ENCODE data around the gene CDHR3. TPM values are rescaled to one million over a fixed set of nuclear protein-coding genes. Genes with fewer than 3 reads are reported as not detected.
A peak's percentile ranks its signal among the peaks of the same experiment; 100 is the strongest.

Gene CDHR3
- total RNA-seq, 6 experiments from 2014 or later = 1.9 to 2.7 (median 2.3) TPM

DNA sequence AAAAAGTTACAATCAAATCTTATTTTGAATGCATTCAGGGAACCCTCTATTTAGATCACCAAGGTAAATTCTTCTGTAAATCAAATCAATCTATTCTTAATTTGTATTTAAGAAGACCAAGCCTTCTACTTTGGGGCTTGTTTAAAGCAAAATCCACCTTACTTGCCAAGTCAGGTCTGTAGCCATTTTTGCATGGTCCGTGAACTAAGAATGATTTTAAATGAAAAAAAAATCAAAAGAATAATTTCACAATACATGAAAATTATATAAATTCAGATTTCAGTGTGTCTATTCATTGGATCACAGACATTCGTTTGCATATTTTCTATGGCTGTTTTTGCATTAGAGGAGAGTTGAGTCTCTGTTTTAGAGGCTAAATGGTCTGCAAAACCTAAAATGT, 89.6 kb downstream of the CDHR3 start:
- Mint-ChIP-seq H3K27me3 (ENCODE audit: insufficient read depth) (peaks cover 22% of the 10 kb centered on the region), H3K36me3 (ENCODE audit: low read depth) (no peaks in the 10 kb centered on the region), H3K4me3 (no peak overlapping the region), H3K27ac (no peak overlapping the region), H3K9me3 (no peaks in the 10 kb centered on the region), H3K4me1 (ENCODE audit: low read depth) (peaks cover 18% of the 10 kb centered on the region)
- DNase-seq = no peak
- TF ChIP-seq, protein P1, sequence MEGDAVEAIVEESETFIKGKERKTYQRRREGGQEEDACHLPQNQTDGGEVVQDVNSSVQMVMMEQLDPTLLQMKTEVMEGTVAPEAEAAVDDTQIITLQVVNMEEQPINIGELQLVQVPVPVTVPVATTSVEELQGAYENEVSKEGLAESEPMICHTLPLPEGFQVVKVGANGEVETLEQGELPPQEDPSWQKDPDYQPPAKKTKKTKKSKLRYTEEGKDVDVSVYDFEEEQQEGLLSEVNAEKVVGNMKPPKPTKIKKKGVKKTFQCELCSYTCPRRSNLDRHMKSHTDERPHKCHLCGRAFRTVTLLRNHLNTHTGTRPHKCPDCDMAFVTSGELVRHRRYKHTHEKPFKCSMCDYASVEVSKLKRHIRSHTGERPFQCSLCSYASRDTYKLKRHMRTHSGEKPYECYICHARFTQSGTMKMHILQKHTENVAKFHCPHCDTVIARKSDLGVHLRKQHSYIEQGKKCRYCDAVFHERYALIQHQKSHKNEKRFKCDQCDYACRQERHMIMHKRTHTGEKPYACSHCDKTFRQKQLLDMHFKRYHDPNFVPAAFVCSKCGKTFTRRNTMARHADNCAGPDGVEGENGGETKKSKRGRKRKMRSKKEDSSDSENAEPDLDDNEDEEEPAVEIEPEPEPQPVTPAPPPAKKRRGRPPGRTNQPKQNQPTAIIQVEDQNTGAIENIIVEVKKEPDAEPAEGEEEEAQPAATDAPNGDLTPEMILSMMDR (IDR thresholded peaks at IDR 0.05) = no peak

DNA sequence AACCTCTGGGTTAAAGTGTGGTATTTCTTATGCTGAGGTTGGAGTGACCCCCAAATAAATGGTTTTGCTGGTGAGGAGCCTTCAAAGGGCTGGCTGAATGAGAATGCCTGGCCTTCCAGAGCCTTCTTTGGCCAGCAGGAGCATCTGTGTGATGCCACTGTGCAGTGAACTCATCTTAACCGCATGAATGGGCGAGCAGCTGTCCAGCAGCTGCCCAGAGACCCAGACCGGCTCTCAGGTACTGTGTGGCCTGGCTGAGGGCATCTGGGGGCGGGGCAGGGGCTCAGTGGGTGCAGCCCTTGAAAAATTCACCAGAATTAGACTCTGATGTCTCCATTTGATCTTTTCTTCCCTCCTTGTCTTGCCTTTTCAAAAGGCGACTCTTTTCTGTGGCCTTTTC, 90.0 kb downstream of the CDHR3 start:
- TF ChIP-seq, protein P1 (IDR thresholded peaks at IDR 0.05) = no peak; the same call in 1 of the 2 replicates
- H3K36me3 Mint-ChIP-seq (ENCODE audit: low read depth) = no peaks in the 10 kb centered on the region
- H3K27me3 Mint-ChIP-seq (ENCODE audit: insufficient read depth) = peaks cover 22% of the 10 kb centered on the region
- H3K9me3 Mint-ChIP-seq = no peaks in the 10 kb centered on the region
- H3K4me1 Mint-ChIP-seq (ENCODE audit: low read depth) = peaks cover 18% of the 10 kb centered on the region
- no peak overlapping the region for H3K4me3 Mint-ChIP-seq
- no peak for DNase-seq
- no peak overlapping the region for H3K27ac Mint-ChIP-seq

DNA sequence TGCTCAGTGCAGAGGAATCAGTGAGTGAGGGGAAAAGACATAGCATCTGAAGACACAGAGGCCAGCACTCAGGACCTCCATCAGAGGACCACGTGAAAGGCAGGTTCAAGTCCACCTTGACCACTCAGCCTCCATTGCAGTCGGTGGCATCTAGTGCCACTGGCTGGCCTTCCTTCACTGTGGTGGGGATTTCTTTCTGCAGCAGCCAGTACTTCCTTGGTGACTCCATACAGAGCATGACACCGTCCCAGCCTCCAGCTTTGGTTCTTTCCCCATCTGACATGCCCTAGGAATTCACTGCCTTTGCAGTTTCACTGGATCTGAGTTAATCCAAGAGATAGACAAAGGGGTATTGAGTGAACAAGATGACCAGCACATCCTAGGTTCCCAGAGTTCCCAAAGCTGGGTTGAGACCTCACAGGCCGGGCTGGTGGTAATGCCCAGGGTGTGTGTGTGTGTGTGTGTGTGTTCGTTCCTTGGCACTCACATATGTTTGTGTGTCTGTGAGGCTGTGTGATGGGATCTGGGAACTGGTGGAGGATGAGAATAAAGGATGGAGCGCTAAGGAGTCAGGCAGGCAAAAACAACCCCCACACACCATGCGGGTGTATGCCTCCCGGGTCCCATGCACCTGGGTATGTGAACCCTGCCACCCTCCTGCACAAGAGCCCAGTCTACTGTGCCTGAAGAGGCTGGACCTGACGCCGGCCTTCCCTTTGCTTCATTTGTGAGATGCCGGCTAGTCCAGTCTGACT, 91.3 kb downstream of the CDHR3 start:
- TF ChIP-seq, protein P1 (IDR thresholded peaks at IDR 0.05) = no peak
- H3K36me3 Mint-ChIP-seq (ENCODE audit: low read depth) = no peaks in the 10 kb centered on the region
- H3K4me3 Mint-ChIP-seq = no peak overlapping the region
- H3K4me1 Mint-ChIP-seq (ENCODE audit: low read depth) = peaks cover 18% of the 10 kb centered on the region
- H3K27me3 Mint-ChIP-seq (ENCODE audit: insufficient read depth) = peaks cover 22% of the 10 kb centered on the region
- no peak overlapping the region for H3K27ac Mint-ChIP-seq
- H3K9me3 Mint-ChIP-seq = no peaks in the 10 kb centered on the region
- no peak for DNase-seq

DNA sequence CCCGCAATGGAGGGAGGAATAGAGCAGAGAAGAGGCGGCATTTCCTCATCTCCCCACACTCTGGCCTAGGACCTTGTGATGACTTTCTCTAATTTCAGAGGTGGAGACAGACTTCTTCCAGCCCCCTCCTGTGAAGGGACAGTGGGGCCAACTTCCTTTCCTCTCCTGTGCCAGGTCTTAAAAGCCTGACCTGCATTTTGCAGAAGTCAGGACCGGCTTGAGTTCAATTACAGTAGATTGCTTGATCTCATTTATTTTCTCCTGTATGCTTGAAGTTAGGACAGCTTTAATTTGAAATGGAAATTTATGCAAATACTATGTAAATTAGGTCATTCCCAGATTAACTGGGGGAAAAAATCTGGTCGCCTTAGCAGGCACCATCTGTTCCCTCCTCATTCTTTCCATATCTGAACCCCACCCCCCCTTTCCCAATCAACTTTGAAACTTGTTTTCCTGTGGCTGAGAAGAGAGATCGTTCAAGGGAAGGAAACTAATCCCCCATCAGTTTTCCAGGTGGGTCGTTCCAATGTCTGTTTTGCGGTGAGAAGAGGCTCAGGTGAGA, 92.0 kb downstream of the CDHR3 start:
- H3K9me3 Mint-ChIP-seq = no peaks in the 10 kb centered on the region
- no peak for DNase-seq
- H3K36me3 Mint-ChIP-seq (ENCODE audit: low read depth) = no peaks in the 10 kb centered on the region
- TF ChIP-seq, protein P1 (IDR thresholded peaks at IDR 0.05) = no peak
- H3K4me1 Mint-ChIP-seq (ENCODE audit: low read depth) = peaks cover 14% of the 10 kb centered on the region
- H3K4me3 Mint-ChIP-seq = no peak overlapping the region
- no peak overlapping the region for H3K27ac Mint-ChIP-seq
- H3K27me3 Mint-ChIP-seq (ENCODE audit: insufficient read depth) = peaks cover 24% of the 10 kb centered on the region

DNA sequence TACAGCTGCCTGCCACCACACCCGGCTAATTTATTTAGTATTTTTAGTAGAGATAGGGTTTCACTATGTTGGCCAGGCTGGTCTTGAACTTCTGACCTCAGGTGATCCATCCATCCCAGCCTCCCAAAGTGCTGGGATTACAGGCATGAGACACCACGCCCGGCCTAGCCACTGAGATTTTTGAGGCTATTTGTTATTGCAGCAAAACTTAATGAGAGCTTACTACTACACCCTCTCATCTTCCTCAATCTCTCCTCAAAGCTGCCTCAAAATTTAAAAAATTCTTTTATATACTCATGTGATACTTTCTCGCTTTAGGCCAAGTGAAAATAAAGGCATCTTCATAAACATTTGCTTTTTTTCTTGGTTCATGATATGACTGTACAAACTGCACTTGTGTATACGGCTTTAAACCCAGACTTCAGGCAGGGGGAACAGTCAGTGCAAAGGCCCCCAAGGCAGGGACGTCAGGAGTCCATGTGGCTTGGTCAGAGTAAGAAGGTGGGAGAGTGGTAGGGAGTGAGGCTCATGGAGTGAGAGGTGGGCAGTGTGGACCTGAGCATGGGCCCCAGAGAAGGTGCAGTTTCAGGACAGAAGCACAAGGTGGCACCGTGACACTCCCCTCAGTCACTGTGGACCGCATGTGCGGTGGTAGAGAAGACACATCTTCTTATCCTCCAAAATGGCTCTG, 93.6 kb downstream of the CDHR3 start:
- TF ChIP-seq, protein P1 (IDR thresholded peaks at IDR 0.05) = peak; percentile 89
- Mint-ChIP-seq H3K27me3 (ENCODE audit: insufficient read depth) (peaks cover 20% of the 10 kb centered on the region), H3K36me3 (ENCODE audit: low read depth) (no peaks in the 10 kb centered on the region), H3K4me3 (no peak overlapping the region), H3K27ac (no peak overlapping the region), H3K9me3 (no peaks in the 10 kb centered on the region; the same call in 1 of the 2 replicates), H3K4me1 (ENCODE audit: low read depth) (no peaks in the 10 kb centered on the region)
- DNase-seq = peak; percentile 52
